ENCODE measurements around the gene ASAP2. TPM values are rescaled to one million over a fixed set of nuclear protein-coding genes. Genes with fewer than 3 reads are reported as not detected.

ASAP2 gene
- total RNA-seq, 2 experiments from 2014 or later = 0.16 TPM; not detected in 1

DNA sequence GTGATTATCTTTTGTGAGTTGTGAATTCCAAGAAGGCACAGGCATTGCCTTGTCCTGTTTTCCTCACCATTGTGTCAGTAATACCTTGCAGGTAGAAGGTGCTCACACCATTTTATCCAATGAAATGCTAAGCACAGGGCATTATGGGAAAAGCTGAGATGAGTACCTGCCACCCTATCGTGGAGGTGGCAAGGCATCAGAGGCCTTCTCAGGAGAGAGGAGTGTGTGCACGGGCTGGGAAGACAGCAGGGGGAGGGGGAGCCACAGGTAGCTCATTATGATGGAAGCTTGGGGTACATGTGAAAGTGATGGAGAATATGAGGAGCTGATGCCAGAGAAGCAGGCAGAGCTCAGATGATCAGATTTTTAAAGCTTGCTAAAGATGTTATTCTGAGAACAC lies 69.5 kb downstream of the ASAP2 start:
- Histone ChIP-seq H3K27ac (ENCODE audit: low read depth in 1 of 2, low read length in 2 of 2) (no peak overlapping the region), H3K4me3 (ENCODE audit: low read length) (no peak overlapping the region), H3K27me3 (ENCODE audit: control insufficient read depth in 1 of 2, insufficient read depth in 2 of 2, low read length in 2 of 2) (peaks cover 0 to 8% of the 10 kb centered on the region in 2 experiments), H3K9me3 (ENCODE audit: control insufficient read depth in 1 of 2, insufficient read depth in 1 of 2, low read length in 2 of 2) (no peaks in the 10 kb centered on the region), H3K36me3 (ENCODE audit: insufficient read depth, low read length) (no peaks in the 10 kb centered on the region), H3K4me1 (ENCODE audit: insufficient read depth, low read length) (no peaks in the 10 kb centered on the region)
- peaks cover 4% of the 10 kb centered on the region for H3K9me3 Mint-ChIP-seq
- DNase-seq (no peak), ATAC-seq (ENCODE audit: poor library complexity) (no peak)
- H3K27ac Mint-ChIP-seq = no peak overlapping the region
- POLR2A ChIA-PET = no interaction called here
- H3K4me3 Mint-ChIP-seq = no peak overlapping the region
- TF ChIP-seq, protein P1, sequence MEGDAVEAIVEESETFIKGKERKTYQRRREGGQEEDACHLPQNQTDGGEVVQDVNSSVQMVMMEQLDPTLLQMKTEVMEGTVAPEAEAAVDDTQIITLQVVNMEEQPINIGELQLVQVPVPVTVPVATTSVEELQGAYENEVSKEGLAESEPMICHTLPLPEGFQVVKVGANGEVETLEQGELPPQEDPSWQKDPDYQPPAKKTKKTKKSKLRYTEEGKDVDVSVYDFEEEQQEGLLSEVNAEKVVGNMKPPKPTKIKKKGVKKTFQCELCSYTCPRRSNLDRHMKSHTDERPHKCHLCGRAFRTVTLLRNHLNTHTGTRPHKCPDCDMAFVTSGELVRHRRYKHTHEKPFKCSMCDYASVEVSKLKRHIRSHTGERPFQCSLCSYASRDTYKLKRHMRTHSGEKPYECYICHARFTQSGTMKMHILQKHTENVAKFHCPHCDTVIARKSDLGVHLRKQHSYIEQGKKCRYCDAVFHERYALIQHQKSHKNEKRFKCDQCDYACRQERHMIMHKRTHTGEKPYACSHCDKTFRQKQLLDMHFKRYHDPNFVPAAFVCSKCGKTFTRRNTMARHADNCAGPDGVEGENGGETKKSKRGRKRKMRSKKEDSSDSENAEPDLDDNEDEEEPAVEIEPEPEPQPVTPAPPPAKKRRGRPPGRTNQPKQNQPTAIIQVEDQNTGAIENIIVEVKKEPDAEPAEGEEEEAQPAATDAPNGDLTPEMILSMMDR (IDR thresholded peaks at IDR 0.05) = no peak
- no peaks in the 10 kb centered on the region for H3K36me3 Mint-ChIP-seq (ENCODE audit: low read depth)
- no peaks in the 10 kb centered on the region for H3K4me1 Mint-ChIP-seq (ENCODE audit: low read depth)
- H3K27me3 Mint-ChIP-seq = peaks cover 22% of the 10 kb centered on the region
- CTCF ChIA-PET = no interaction called here
- intact Hi-C loops (cut with DNase I, micrococcal nuclease) = no loop called here

DNA sequence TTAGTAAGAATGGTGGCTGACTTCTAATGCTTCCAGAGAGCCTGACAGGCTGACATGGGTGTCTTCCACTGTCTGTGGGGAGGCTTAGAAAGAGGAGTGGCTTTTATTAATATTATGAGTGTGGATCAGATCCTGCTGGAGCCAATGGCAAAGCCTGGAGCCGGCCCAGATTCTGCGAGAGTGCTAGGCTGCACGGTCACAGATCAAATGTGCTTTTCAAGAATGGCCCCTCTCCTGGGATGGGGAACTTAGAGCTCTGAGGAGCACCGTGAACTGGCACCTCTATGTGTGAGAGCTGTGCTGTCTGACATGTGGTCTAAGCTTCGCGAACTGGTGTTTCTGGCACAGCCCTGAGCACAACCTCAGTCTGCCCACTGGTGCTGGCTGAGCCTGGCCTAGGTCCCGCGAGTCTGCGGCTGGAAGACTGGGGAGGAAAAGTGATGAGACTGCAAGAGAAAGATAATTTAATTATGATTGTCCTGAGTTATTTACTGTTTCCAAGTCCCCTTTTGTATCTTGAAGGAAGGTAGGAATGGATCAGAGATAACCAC lies 70.4 kb downstream of the ASAP2 start:
- no peaks in the 10 kb centered on the region for H3K36me3 ChIP-seq (ENCODE audit: insufficient read depth, low read length)
- peaks cover 0 to 8% of the 10 kb centered on the region in 2 experiments for H3K27me3 ChIP-seq (ENCODE audit: control insufficient read depth in 1 of 2, insufficient read depth in 2 of 2, low read length in 2 of 2)
- H3K9me3 ChIP-seq (ENCODE audit: control insufficient read depth in 1 of 2, insufficient read depth in 1 of 2, low read length in 2 of 2) = no peaks in the 10 kb centered on the region
- Mint-ChIP-seq H3K27ac (no peak overlapping the region), H3K4me3 (no peak overlapping the region), H3K36me3 (ENCODE audit: low read depth) (no peaks in the 10 kb centered on the region), H3K9me3 (peaks cover 4% of the 10 kb centered on the region), H3K27me3 (peaks cover 22% of the 10 kb centered on the region), H3K4me1 (ENCODE audit: low read depth) (no peaks in the 10 kb centered on the region)
- H3K27ac ChIP-seq (ENCODE audit: low read depth in 1 of 2, low read length in 2 of 2) = no peak overlapping the region
- CTCF ChIA-PET = no interaction called here
- H3K4me1 ChIP-seq (ENCODE audit: insufficient read depth, low read length) = no peaks in the 10 kb centered on the region
- H3K4me3 ChIP-seq (ENCODE audit: low read length) = no peak overlapping the region
- TF ChIP-seq, protein P1 (IDR thresholded peaks at IDR 0.05) = no peak
- DNase-seq (no peak), ATAC-seq (ENCODE audit: poor library complexity) (no peak)
- intact Hi-C loops (cut with DNase I, micrococcal nuclease) = no loop called here
- POLR2A ChIA-PET = no interaction called here

DNA sequence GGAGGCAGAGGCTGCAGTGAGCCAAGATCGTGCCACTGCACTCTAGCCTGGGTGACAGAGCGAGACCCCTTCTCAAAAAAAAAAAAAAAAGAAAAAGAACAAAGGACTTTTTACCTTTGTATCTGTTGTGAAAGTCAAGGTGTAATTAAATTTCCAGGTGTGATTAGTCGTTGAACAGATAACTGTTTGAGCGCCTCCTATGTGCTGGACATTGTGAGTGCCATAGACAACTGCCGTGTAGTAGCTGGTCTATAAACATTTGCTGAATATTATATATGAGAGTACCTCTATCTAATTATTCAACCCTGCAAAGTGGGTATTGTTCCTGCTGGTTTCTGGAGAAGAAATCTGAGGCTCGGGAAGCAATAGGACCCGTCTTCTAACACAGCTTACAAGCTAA lies 71.8 kb downstream of the ASAP2 start:
- TF ChIP-seq, protein P1 (IDR thresholded peaks at IDR 0.05) = no peak
- Mint-ChIP-seq H3K4me3 (no peak overlapping the region), H3K27me3 (peaks cover 18% of the 10 kb centered on the region), H3K4me1 (ENCODE audit: low read depth) (no peaks in the 10 kb centered on the region), H3K36me3 (ENCODE audit: low read depth) (no peaks in the 10 kb centered on the region), H3K27ac (no peak overlapping the region), H3K9me3 (peaks cover 2% of the 10 kb centered on the region)
- H3K36me3 ChIP-seq (ENCODE audit: insufficient read depth, low read length) = no peaks in the 10 kb centered on the region
- H3K9me3 ChIP-seq (ENCODE audit: control insufficient read depth in 1 of 2, insufficient read depth in 1 of 2, low read length in 2 of 2) = no peaks in the 10 kb centered on the region
- intact Hi-C loops (cut with DNase I, micrococcal nuclease) = no loop called here
- no peaks in the 10 kb centered on the region for H3K4me1 ChIP-seq (ENCODE audit: insufficient read depth, low read length)
- CTCF ChIA-PET = no interaction called here
- no peak for DNase-seq
- no peak overlapping the region for H3K27ac ChIP-seq (ENCODE audit: low read depth in 1 of 2, low read length in 2 of 2)
- peaks cover 0 to 8% of the 10 kb centered on the region in 2 experiments for H3K27me3 ChIP-seq (ENCODE audit: control insufficient read depth in 1 of 2, insufficient read depth in 2 of 2, low read length in 2 of 2)
- ATAC-seq (ENCODE audit: poor library complexity) = no peak
- POLR2A ChIA-PET = no interaction called here
- no peak overlapping the region for H3K4me3 ChIP-seq (ENCODE audit: low read length)
